Measurements from ENCODE around the gene XPC.

Gene XPC

DNA sequence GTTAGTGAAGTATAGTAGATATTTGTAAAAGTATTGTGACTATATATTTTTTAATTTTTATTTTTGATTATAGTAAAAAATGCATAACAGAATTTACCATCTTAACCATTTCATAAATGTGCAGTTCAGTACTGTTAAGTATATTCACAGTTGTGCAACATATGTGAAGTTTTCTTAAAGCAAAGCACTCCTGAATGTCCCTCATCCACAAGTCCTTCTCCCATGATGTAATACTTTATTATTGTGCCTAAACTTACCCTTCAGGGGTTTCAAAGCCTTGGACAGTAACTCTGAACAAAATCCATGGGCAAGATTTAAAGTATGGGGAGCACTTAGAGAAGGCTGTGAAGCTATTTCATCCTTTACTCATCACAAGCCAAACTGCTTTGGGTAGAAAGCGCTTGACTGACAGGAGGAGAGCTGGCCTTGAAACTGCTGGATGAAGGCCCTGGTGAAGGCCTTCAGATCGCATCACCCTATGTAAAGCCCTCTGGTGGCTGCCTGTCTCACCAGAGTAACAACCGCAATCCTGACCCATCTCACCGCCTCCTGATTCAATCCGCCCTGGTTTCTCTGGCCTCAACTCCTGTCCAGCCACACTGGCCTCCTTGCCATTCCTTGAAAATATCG is 28.3 kb upstream of the XPC start:
- no peak for DNase-seq

DNA sequence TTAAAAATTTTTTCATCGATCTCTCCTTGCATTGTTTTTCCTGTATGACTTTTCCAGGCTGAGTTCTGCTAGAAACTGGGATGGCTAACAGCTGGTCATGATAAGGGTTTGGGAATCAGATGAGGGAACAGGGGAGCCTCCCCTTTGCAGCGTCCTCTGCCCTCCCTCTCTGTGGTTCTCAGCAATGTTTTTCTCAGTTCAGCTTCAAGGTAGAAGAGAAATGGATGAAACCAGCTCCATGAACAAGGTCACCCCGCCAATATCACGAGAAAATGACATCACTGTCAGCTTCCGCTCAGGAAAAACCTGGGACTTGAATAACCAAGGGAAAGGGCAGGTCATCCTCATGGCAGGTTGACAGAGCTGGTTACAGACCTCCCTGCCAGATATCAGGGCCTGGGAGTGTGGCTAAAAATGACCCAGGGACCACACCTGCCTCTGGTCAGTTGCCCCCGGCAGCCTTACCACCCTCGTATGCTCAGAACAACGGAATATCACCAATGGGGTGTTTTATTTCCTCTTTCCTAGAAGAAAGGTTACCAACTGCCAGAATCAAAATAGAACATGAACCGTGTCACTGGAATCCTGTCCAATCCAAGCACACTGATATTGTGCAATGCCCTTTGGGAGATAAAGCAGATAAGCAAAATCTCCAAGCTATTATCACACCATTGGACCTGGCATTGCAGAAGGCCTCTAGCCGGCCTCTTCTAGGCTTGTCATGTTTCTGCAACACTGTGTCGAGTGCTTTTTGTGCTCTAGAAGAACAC is 26.3 kb upstream of the XPC start:
- no peak for DNase-seq

DNA sequence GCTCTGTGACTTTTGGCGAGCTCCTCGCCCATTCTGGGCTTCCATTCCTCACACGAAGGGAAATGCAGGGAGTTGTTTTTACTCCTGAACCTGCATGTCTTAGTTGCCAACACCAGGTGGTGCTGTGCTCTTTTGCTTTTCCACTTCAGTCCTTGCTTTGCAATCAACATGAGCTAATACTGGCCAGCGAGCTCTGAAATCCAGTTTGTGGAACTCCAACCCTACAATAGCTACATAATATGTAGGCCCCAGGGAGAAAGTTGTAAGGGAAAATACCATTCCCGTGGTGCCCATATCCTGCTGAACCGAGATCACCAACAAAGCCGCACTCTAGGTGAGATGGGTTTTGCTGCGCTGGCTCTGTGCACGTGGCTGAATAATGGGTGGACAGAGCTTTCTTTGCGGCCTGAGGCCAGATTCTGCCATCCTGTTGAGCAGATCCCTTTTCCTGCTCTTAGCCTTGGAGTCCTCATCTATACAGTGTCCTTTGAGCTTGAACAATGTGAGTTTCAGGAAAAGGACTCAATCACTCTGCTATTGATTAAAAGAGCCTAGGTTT is 25.2 kb upstream of the XPC start:
- peak; percentile 85 for DNase-seq

DNA sequence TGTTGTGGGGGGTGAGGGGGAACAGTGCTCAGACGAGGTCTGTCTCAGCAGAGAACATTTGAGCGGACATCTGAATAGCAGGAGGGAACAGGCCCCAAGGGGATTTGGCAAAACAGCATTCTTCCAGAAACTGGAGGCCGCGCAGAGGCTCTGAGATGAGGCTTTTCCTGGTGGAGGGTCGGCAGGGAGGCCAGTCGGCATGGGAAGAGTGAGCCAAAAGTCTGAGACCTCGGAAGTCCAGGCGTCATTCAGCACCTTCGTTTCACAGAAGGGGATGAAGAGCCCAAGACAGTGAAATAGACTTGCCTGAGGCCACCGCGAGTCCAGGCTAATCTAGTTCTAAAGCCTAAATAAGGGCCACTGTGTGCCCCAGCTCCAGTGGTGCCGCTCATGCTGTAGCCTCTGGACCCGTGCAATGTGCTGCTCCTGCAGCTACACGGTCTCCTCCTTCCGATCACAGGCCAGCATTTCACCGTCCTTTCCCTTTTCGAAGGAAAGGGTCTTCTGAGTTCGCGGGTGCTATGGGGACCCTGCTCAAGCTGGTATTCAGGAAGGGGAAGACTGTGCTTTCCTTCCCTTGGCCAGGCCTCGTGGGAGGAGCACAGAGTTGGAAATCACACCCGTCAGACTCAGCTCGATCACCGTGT is 24.6 kb upstream of the XPC start:
- DNase-seq, result no peak

DNA sequence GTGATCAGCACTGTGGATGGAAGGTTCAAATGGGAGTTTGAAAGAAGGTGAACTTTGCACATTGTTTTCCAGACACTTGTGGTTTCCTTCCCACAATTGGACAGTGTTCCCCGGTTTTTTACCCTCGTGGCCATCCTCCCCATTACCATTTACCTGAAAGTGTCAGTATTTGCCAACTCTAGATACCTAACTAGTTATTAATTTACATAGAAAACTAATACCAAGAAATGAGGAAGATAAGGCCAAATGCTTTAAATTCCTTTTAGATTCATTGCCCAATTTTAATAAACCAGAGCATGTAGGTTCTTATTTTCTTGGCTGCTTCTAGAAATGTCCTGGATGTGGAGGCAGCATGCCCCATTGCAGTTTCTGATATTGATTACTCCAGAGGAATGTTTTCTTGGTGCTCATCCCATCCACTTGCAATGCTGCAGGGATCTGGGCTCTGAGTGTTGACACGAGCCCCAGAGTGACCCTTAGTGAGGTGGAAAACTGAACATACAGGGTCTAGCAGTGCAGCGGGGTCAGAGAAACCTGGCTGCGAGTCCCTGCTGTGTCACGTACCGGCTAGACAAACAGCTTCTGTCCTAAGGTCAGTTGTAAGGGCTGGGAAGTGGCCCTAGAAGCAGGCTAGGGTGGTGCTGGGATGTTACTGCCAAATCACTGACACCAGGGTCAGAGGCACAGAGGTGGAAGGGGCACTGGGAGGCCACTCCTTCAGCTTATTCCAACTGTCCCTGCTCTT is 23.7 kb upstream of the XPC start:
- no peak for DNase-seq

DNA sequence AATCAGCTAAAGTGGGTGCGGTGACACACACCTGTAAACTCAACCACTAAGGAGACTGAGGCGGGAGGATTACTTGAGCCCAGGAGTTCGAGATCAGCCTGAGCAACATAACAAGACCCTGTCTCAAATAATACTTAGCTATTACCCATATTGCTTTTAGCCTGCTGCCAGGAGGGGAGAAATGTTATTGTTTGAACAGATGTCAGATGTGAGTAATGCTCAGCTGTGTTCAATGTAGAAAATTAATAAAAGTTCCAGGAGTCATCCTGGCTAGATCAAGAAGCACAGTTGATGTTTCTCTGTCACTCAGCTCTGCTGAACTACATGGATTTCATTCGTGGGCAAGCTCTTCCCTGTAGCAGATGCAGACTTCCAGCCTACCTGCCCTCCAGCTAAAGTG is 22.4 kb upstream of the XPC start:
- no peak for DNase-seq

DNA sequence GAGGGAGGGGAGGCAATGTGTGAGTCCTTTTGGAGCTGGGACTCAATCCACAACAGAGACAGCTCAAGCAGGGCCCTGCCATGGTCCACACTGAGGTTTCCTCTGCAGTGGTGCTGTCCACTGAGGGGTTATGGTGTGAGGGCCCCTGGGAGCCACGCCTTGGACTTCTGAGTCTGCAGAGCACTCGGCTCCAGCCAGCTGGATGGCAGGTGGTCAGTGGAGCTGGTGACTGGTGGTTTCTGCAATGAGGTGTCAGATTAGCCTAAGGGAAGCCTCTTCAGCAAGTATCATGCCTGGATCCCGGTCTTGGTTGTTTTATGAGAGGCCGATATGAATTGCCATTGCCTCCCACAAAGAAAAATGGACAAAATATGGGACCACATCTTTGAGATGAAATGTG is 21.9 kb upstream of the XPC start:
- DNase-seq, result no peak

DNA sequence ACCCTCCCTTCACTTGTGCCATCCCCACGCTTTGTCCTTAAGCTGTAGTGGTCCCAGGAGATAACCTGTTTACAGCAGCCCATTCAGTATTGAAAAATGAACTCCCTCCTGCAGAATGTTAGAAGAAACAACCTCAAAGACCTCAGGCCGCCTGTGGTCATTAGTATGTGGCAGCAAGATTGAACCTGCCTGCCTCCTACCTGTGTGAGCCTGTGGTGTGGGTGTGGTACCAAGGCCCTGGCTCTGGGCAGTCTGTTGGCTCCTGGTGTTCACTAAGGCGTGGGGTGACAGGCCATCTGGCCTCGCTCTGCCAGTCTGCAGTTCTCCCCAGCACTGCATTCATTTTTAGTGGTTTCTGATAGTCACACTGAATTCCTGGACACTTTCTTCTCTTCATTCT is 21.2 kb upstream of the XPC start:
- no peak for DNase-seq

DNA sequence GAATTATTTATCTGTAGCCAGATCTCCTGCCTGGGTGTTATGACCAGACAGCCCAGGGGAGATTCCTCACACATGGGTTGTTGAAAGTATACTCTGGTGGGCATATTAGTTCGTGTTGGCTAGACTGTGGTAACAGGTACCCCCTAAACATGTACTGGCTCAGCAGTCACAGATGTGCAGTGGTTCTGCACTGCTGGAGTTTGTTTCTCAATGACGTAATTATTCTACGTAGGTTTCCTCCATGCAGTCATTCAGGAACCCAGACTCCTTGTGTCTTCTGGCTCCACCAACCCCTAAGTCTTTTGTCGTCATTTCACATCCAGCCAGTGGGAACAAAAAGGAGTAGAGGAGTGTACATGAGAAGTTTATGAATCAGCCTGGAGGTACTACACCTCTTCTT is 16.5 kb upstream of the XPC start:
- no peak for DNase-seq

DNA sequence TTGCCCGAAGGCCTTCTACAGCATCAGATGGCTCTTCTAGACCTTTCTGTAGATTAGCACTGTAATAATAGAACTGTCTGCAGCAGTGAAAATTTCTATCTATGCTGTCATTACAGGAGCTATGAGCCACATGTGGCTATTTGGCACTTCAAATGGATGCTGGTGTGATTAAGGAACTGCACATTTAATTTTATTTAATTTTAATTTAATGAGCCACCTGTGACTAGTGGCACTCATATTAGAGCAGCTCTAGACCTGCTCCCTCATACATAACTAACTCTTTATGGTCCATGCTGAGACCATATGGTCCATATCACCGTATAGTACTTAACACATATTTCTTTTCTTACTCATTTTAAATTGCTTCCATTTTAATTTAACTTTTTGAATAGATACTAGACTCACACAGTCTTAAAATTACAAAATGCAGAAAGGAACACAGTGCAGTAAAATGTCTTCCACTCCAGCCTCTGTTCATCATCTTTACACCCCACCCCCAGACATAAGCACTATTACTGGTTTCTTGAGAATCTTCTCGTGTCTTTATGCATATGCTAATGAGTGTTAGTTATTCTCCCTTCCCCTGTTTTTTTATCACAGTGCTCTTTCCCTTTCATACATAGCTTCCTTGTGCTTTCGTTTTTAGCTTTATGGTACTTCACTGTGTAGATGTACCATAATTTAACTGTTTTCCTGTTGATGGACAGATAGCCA is 9.8 kb upstream of the XPC start:
- DNase-seq, result no peak

DNA sequence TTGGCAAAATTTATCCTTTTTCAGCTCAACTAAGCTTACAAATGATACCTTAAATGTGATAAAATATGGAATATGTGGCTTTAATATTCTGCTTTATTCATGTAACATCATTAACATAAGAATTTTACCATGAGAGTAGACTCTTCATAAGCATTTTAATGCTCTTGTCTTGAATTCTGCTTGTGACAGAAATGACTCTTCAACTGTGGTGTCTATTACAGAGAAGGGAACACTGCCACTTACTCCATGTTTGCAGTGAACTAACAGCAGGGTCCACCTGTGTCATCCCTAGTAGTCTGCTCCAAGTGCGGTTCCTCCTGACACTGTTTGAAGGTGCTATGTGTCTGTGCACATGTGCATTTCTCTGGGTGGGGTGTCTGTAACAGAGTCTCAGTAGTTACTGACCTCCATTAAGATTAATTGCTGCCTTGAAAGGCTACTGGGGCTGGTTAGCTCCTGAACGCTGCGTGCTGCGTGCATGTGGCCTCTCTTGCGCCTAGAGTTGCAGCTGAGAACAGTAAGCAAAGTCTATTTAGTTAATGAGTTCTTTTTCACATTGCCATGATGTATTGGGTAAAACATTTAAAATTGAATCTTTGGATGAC is 8.6 kb upstream of the XPC start:
- DNase-seq, result no peak

DNA sequence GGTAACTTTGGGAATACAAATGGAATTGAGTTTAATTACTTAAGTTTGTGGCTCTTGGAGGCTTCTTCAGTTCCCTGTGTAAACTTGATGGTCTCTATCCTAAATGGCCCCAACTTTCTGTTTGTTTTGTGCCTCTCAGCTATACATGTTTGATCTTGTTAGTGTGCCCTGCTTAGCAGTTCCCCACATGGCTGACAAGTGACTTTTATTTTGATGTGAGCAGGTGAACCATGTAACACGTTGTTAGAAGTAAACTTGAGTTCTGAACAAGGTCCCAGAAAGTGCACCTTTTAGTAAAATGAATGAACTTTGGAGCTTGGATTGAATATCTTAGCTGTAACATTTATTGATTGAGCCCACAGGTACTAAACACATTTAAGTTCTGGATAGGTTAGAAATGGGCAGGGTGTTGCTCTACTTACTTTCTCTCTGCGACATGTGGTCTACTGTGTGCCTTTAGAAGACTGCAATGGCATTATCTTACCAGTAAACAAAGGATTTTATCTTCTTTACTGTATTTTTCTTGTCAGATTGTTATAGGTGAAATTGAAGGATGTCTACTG is 4.7 kb upstream of the XPC start:
- no peak for DNase-seq

DNA sequence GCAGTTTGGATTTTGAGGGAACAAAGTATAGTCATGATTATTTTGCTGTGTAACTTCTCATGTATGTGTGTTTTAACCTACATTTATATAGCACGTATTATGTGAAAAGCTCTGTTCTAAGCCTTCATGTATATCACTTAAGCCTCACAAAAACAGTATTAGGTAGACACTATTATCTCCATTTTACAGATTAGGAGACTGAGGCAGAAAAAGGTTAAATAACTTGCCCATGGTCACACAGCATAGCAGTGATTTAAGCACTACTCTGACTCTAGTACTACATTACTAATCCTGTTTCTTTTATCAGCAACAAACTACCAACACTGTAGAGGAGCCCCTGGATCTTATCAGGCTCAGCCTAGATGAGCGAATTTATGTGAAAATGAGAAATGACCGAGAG is 2.9 kb upstream of the XPC start:
- no peak for DNase-seq

DNA sequence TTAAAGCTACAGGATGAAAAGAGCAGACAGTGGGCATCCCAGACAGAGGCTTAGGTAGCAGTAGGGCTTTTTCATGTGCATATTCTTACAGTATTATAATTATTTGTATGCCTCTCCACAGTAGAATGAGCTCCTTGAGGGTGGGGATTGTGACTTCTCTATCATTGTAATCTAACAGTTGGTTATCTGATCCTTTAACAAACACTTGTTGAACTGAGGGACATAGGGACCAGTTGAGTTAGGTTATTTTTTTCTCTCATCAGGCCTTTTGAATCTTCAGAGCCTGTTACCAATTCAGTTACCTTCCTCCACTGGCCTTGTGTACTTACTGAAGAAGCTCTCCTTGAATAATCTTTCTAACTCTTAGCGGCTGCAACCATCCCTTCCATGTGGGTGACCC is 1.4 kb upstream of the XPC start:
- no peak for DNase-seq

DNA sequence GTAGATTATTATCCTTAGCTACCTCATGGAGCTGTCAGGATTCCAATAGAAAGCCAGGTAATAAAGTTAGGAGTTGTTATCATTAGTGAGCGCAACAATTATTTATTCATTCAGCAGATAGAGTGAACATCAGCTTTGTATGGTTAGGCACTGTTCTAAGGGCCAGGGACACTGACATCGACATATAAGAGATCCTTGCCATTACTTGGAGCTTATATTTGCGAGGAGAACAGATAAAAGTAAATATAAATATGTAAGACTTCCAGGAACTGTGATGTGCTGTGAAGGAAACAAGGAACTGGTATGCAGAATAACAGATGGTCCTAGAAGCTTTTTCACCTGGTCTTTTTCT is 689 bp upstream of the XPC start:
- no peak for DNase-seq

DNA sequence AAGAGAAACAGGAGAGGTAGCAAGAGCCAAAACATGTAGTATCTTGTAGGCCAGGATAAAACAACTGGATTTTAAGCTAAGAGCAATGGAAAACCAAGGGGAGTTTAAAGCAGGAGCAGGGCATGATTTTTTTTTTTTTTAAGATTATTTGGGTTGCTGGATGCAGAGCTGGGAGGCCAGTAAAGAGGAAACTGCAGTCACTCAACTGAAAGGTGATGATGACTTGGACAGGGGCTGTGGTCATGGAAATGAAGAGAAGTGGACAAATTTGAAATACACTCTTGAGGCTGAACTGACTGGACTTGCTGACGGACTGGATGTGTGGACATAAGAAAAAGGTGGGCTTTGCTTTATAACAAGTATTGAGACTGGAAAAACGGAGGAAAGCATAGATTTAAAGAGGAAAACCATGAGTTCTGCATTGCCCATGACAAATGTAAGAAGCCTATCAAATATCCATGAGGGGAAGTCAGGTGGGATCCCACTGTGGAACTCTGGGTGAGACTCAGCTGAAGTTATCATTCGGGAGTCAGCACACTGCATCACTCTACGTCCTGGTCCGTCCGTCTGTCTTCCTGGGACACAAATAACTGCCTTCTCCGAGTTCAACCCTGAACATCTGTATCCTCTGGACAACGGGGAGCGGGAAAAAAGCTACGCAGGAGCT is 688 bp downstream of the XPC start:
- peak; percentile 45 for DNase-seq

DNA sequence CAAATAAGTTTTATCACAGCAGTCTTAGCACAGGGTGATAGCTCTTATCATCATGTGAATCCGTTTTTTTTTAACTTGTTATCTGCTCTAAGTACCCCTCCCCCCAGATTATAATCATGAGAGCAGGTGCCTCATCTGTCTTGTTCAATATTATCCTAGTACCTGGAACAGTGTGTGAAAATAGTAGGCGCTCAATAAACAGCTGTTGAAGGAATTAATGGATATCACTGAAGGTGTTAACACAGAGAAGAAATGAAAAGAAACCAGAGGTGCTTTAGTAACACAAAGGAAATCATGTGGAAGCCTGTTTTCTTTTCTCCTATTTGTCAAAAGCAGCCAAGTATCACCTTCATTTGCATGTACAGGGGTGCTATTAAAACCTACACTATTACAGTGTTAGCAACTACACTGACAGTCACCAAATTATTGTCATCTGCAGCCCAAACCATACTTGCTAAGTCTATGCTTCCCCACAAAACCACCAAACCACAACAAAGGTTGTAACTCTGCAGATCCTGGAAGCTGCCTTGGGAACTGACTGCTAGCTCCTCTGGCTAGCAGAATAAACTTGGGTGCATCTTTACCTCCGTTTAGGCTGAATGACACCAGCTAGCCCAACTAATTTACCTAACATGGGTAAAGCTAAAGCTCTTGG is 2.9 kb downstream of the XPC start:
- DNase-seq, result no peak

DNA sequence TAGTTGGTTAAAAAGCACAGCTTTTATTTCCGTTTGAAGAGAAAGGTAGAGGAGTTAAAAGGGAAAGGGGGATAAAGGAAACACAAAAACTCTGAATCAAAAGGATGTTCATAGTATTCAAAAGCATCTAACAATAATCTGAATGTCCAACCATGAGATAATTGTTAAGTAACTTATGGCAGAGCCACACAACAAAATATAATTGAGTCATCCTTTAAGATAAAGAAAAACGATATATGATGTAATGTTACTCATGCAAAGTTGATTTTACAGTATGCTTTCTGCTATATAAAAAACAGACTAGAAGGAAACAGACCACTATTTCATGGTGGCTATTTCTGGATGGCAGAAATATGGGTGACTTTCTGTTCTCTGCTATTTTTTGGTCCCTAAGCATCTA is 3.9 kb downstream of the XPC start:
- no peak for DNase-seq

DNA sequence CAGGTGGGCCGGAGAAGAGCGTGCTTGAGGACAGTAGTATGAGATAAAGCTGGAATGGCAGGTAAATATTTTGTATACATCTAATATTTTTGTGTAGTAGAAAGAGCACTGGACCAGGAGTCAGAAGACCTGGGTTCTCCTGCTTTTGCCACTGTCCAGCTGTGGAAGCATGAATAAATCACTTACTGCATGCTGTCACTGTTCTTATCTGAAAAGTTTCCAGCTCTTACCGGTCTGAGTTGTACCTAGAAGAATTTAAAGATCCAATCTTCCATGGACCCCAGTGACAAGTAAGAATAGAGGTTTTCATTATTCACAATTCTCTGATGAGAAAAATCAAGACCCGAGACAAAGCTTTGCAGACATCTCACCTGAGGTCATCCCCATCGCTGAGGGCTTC is 5.9 kb downstream of the XPC start:
- DNase-seq, result no peak

DNA sequence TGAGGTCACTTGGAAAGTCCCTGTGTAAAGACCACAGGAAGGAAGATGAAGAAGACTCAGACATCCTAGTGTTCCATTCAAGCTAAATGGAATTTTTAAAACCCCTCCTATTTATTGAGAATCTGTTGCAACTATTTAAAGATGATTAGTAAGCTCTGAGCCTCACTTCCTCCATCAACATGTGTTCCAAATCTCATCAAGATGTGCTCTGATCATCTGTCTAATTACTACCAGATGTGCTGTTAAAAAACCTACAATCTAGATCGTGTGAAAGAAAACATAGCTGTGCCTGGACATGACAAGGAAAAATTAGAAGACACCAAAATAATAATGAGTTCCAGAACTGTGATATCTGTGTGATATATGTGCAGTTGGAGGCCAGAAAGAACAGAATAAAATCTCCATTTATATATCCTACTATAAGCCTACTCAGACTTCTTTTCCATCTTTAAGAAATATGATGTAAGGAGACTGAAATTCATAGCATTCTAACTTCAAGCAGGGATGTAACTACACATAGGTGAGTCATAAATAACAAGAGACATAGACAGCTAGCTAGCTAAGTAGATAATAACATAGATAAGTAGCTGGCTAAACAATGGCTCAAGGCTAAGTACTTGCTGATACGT is 7.8 kb downstream of the XPC start:
- no peak for DNase-seq
